Progenitor cell of endocrine pancreas (in vitro differentiated cells): ENCODE results near the gene ARID1B. TPM values are rescaled to one million over a fixed set of nuclear protein-coding genes. Genes with fewer than 3 reads are reported as not detected.

Experiments
- DNase-seq: peaks from one replicate; pipeline ENCODE4 v3.0.0; 2021; ENCODE audit warnings: low spot score; ENCODE audit not compliant: unreplicated experiment
- H3K27ac Mint-ChIP-seq: 2 replicates; pipeline ENCODE4 v1.8.0; 2021; ENCODE audit warnings: mild to moderate bottlenecking, moderate library complexity, mixed read lengths
- H3K27me3 Mint-ChIP-seq: 2 replicates; pipeline ENCODE4 v1.8.0; 2021; ENCODE audit warnings: mixed read lengths
- H3K36me3 Mint-ChIP-seq: 2 replicates; pipeline ENCODE4 v1.8.0; 2022; ENCODE audit warnings: mixed read lengths; ENCODE audit not compliant: insufficient read depth
- H3K4me1 Mint-ChIP-seq: 2 replicates; pipeline ENCODE4 v1.8.0; 2021; ENCODE audit warnings: low read depth, mixed read lengths
- H3K4me3 Mint-ChIP-seq: 2 replicates; pipeline ENCODE4 v1.8.0; 2021; ENCODE audit warnings: low read depth, mild to moderate bottlenecking, moderate library complexity, mixed read lengths
- H3K9me3 Mint-ChIP-seq: 2 replicates; pipeline ENCODE4 v1.8.0; 2021; ENCODE audit warnings: low read depth, mixed read lengths
- total RNA-seq: library from RNA; stranded (reverse); gene quantifications from 2 replicates; pipeline ENCODE4 v1.2.1, GENCODE V29; 2021
- TF ChIP-seq, protein P1 (sequence below): fragments of 200-600 bp; sonication (generic); IDR thresholded peaks from one replicate; pipeline ENCODE4 v1.5.0; 2021; ENCODE audit warnings: antibody characterized with exemption, mild to moderate bottlenecking; ENCODE audit not compliant: unreplicated experiment

ARID1B gene
- total RNA-seq, 1 donor from 2014 or later = 152 TPM

DNA sequence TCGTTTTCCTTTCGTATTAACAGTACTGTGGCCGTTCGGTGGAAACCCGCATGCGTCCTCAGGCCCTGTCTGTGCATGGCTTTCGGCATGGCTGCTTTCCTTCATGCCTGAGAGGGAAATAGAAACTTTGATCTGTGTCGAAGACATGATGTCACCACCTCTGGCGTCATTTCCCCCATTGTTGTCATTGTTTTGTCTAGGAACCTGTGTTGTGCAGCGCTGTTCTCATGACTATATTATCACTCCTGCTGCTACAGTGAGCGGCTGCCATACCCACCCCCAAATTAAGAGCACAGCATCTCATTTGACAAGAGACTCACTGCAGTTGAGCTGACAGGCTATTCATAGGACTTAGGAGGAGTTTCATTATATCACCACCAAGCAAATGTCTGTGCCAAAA is 373.9 kb downstream of the ARID1B start:
- TF ChIP-seq, protein P1, sequence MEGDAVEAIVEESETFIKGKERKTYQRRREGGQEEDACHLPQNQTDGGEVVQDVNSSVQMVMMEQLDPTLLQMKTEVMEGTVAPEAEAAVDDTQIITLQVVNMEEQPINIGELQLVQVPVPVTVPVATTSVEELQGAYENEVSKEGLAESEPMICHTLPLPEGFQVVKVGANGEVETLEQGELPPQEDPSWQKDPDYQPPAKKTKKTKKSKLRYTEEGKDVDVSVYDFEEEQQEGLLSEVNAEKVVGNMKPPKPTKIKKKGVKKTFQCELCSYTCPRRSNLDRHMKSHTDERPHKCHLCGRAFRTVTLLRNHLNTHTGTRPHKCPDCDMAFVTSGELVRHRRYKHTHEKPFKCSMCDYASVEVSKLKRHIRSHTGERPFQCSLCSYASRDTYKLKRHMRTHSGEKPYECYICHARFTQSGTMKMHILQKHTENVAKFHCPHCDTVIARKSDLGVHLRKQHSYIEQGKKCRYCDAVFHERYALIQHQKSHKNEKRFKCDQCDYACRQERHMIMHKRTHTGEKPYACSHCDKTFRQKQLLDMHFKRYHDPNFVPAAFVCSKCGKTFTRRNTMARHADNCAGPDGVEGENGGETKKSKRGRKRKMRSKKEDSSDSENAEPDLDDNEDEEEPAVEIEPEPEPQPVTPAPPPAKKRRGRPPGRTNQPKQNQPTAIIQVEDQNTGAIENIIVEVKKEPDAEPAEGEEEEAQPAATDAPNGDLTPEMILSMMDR = no peak
- Mint-ChIP-seq H3K4me1 (peaks cover 2% of the 10 kb centered on the region), H3K27me3 (no peaks in the 10 kb centered on the region), H3K36me3 (peaks cover 24% of the 10 kb centered on the region), H3K4me3 (no peak overlapping the region), H3K9me3 (no peaks in the 10 kb centered on the region), H3K27ac (no peak overlapping the region)
- DNase-seq = no peak

DNA sequence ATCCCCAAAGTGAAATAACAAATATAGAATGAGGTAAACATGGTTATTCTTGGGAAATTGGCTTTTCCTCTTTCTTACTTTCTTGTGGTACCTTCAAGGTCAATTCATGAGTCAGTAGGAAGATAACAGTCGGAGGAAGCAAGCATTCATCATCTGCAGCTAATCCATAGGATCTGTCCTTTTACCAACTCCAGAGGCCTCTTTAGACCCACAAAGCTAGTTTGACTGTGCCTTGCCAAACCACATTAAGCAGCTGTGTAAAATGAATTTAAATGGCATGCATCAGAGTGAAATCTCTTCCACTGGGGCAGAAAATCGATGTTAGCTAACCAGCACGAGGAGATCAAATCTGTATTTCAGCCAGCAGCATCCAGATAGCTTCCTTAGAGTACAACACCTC is 374.8 kb downstream of the ARID1B start:
- DNase-seq = no peak
- H3K36me3 Mint-ChIP-seq = peaks cover 23% of the 10 kb centered on the region
- H3K9me3 Mint-ChIP-seq = no peaks in the 10 kb centered on the region
- no peaks in the 10 kb centered on the region for H3K27me3 Mint-ChIP-seq
- H3K27ac Mint-ChIP-seq = no peak overlapping the region
- no peak overlapping the region for H3K4me3 Mint-ChIP-seq
- peaks cover 2% of the 10 kb centered on the region for H3K4me1 Mint-ChIP-seq
- TF ChIP-seq, protein P1 = no peak

DNA sequence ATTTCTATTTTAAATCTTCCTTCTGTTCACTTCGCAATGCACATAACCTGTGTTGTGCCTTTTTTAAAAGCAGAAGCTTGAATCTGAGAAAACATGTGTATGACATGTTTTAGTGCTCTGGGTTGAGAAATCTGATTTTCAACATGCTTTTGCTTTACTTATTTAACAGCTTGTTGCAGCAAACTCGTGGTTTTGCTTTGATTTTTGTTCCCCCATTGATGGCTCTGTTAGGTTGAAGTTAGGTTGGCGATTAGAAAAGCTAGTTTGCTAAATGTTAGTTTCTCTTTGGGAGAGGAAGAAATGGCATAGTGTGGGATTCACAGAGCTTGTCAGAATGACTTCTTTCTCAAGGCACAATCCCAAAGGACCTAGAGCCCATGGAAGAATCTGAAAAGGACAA is 375.4 kb downstream of the ARID1B start:
- no peak overlapping the region for H3K4me3 Mint-ChIP-seq
- peaks cover 2% of the 10 kb centered on the region for H3K4me1 Mint-ChIP-seq
- DNase-seq = no peak
- no peaks in the 10 kb centered on the region for H3K27me3 Mint-ChIP-seq
- TF ChIP-seq, protein P1 = no peak
- no peak overlapping the region for H3K27ac Mint-ChIP-seq
- H3K36me3 Mint-ChIP-seq = peaks cover 24% of the 10 kb centered on the region
- no peaks in the 10 kb centered on the region for H3K9me3 Mint-ChIP-seq

DNA sequence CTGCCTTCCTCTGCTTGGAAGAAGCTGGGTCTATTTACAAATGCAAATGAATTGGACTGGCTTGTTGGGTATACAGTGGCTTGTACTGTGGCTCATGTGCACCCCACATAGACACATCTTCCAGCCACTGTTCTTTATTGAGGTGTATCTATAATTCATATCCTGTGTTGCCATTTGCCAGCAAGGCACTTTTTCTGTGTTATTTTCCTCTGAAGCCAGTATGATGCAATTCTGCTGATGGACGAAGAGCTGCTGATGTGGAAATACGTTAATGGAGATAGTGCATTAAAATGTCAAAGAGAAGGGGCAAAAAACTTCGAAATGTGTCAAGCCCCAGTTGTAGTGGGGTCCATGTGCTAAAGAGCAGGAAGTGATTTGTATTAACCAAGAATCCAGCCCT is 378.6 kb downstream of the ARID1B start:
- Mint-ChIP-seq H3K27ac (no peak overlapping the region), H3K36me3 (peaks cover 12% of the 10 kb centered on the region), H3K27me3 (no peaks in the 10 kb centered on the region), H3K4me3 (no peak overlapping the region), H3K4me1 (peaks cover 14% of the 10 kb centered on the region), H3K9me3 (no peaks in the 10 kb centered on the region)
- TF ChIP-seq, protein P1 = no peak
- no peak for DNase-seq

DNA sequence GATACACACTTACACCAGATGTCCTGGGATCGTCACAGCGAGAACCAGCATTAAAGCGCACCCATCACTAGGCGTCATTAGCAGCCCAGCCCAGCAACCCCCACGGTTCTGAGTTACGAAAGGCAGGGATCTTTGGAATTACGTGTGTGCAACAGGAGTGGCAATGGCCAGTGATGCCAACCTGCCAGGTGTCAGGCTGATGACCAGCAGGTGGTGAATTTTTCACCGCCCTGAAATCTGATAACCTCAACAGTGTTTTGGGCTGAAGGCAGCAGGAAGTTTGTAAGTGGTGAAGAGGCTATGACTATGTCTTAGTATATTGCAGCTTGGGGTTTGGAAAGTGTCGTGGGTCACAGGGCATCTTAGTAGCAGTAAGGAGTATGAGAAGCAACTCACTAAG is 380.1 kb downstream of the ARID1B start:
- no peaks in the 10 kb centered on the region for H3K9me3 Mint-ChIP-seq
- peaks cover 17% of the 10 kb centered on the region for H3K4me1 Mint-ChIP-seq
- no peaks in the 10 kb centered on the region for H3K27me3 Mint-ChIP-seq
- H3K4me3 Mint-ChIP-seq = no peak overlapping the region
- H3K27ac Mint-ChIP-seq = no peak overlapping the region
- no peak for DNase-seq
- TF ChIP-seq, protein P1 = no peak
- peaks cover 12% of the 10 kb centered on the region for H3K36me3 Mint-ChIP-seq
